GM12865 (cell line): ENCODE measurements around the gene TAF1C.

Experiments
- DNase-seq: peaks from one replicate; pipeline ENCODE4 v3.0.0; 2010; ENCODE audit warnings: low read depth
- H3K4me3 ChIP-seq: 2 replicates; pipeline ENCODE4 v1.5.1; 2011; ENCODE audit warnings: mild to moderate bottlenecking, low read depth, low read length, control low read depth
- CTCF ChIP-seq: IDR thresholded peaks from 2 replicates; pipeline ENCODE4 v1.5.1; 2011; ENCODE audit warnings: low read length, control low read depth, low read depth, inconsistent platforms; ENCODE audit not compliant: insufficient read depth; ENCODE audit errors: missing control alignments

TAF1C gene

GRCh38 chr16:84199097-84199496 is 12.2 kb upstream of the TAF1C start:
- no peak for TF ChIP-seq CTCF
- no peak for DNase-seq
- H3K4me3 ChIP-seq: no peak overlapping the region

- H3K4me3 ChIP-seq: no peak overlapping the region
- DNase-seq: no peak
- no peak for TF ChIP-seq CTCF
Measured at GRCh38 chr16:84198401-84198800, 11.5 kb upstream of the TAF1C start.

GRCh38 chr16:84197466-84198128 is 10.7 kb upstream of the TAF1C start:
- no peak for TF ChIP-seq CTCF
- H3K4me3 ChIP-seq: no peak overlapping the region
- no peak for DNase-seq

- TF ChIP-seq CTCF: no peak
- no peak for DNase-seq
- no peak overlapping the region for H3K4me3 ChIP-seq
Measured at GRCh38 chr16:84196727-84197394, 10.0 kb upstream of the TAF1C start.

GRCh38 chr16:84196101-84196500 is 9.2 kb upstream of the TAF1C start:
- no peak overlapping the region for H3K4me3 ChIP-seq
- TF ChIP-seq CTCF: no peak
- no peak for DNase-seq

- no peak for TF ChIP-seq CTCF
- no peak for DNase-seq
- H3K4me3 ChIP-seq: no peak overlapping the region
Measured at GRCh38 chr16:84195201-84196093, 8.6 kb upstream of the TAF1C start.
